Motor neuron (in vitro differentiated cells): Measurements from ENCODE around the gene EXO1. TPM values are rescaled to one million over a fixed set of nuclear protein-coding genes. Genes with fewer than 3 reads are reported as not detected.

ENCODE experiments used
- ATAC-seq, 8 experiments: fragments of 200-7000 bp; cut with Tn5 transposase; replicated peaks in 6 of 8; 2 replicates each; pipeline ENCODE4 v1.8.0; 2021; ENCODE audit warnings: mild to moderate bottlenecking in 8 of 8, moderate library complexity in 8 of 8
- H3K27ac ChIP-seq, 2 donors: fragments of 250-450 bp; sonication (Bioruptor Pico); 2 replicates each; pipeline ENCODE4 v1.9.0; 2021; ENCODE audit warnings: antibody characterized with exemption in 2 of 2, mild to moderate bottlenecking in 2 of 2, moderate library complexity in 1 of 2
- H3K4me1 ChIP-seq, 2 donors: fragments of 250-450 bp; sonication (Bioruptor Pico); replicated peaks in 1 of 2; 2 replicates each; pipeline ENCODE4 v1.6.1; 2021; ENCODE audit warnings: antibody characterized with exemption in 2 of 2, mild to moderate bottlenecking in 2 of 2, moderate library complexity in 1 of 2
- H3K4me3 ChIP-seq, 5 donors: fragments of 250-450 bp; sonication (Bioruptor Pico); 2 replicates each; pipeline ENCODE4 v1.9.0; 2021; ENCODE audit warnings: antibody characterized with exemption in 5 of 5, mild to moderate bottlenecking in 5 of 5, moderate library complexity in 4 of 5
- WGBS, 10 experiments: fragments of 450-650 bp; shearing (Covaris generic); methylation state at CpG; one replicate each; pipeline ENCODE4 v1.0.0; 2022; 5-methylcytosine and 5-hydroxymethylcytosine counted together
- in situ Hi-C, 9 experiments: fragments of 400-800 bp; cut with MboI; loops; one replicate each; pipeline ENCODE4 v1.15.0; 2021; ENCODE audit warnings: low sequenced_read_pairs in 9 of 9, low pct_unique_long_range_greater_than_20kb in 2 of 9; ENCODE audit not compliant: unreplicated experiment in 9 of 9
- total RNA-seq, 8 experiments: library from RNA; unstranded; fragments of 300-600 nt; gene quantifications; 2 replicates each; pipeline versions ENCODE4 v1.2.3 to v1.2.4, GENCODE V29; 2022

The EXO1 gene
- total RNA-seq, 8 experiments from 2014 or later = 0.92 to 29.6 (median 1.6) TPM

DNA sequence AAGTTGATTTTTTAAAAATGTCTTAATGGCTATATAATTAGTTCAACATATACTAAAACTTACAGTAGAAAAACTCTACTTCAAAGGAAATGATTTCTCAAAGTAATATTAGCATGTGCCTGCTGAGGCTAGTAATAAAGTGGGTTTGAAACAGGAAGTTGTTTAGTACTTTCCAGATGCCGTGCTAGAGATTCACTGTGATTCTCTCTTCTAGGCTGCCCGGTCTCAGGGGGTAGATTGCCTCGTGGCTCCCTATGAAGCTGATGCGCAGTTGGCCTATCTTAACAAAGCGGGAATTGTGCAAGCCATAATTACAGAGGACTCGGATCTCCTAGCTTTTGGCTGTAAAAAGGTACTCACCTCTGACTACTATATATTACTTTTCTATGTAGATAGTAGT, 9.1 kb downstream of the EXO1 start:
- 25 to 100% (median 83%) methylated on average over 1 to 6 of the region's 6 CpGs for WGBS, 10 experiments
- in situ Hi-C loops = no loop called here
- H3K27ac ChIP-seq = no peak overlapping the region
- no peak for ATAC-seq
- H3K4me1 ChIP-seq = no peaks in the 10 kb centered on the region
- no peak overlapping the region for H3K4me3 ChIP-seq

DNA sequence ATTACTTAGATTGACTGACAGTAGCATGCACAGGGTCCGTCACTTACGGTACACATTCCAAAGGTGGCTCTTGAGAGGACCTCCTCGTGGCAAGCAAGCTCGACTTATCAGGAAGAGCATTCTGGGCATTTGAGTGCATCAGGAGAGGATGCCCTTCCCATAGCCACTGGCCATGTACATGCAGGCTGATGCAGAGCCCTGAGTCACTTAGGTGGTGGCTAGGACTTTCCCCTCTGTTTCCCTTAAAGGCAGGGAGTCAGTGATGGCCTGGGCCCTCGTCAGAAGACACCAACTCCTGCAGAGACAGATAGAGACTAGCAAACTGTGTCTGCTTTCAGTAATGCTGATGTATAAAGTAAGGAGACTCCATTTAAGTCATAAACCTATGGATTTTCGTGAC, 12.9 kb downstream of the EXO1 start:
- H3K4me1 ChIP-seq = no peaks in the 10 kb centered on the region
- no peak overlapping the region for H3K27ac ChIP-seq
- ATAC-seq = peak in 3 of 8 experiments; percentile 40 to 100 (median 100)
- in situ Hi-C loops = no loop called here
- 21 to 100% (median 92%) methylated on average over 1 to 6 of the region's 6 CpGs for WGBS, 10 experiments
- H3K4me3 ChIP-seq = no peak overlapping the region

DNA sequence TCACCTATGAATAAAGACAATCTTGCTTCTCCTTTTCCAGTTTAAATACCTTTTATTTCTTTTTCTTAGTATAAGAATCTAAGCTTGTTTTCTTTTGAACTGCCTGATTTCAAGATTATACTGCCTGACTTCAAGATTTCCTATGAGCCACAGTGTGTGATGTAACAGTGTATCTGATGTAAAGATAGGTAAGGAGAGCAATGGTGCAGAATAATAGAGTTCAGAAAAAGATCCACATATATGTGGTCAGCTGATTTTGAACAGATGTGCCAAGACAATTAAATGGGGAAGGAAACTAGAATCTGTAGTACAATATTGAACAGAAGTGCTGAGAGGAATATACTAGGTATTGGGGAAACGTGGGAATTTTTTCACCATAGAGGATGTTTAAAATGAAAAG, 21.0 kb downstream of the EXO1 start:
- Histone ChIP-seq H3K27ac (peak overlapping the region in 1 of 2 donors; percentile 61), H3K4me1 (peaks cover 0 to 5% of the 10 kb centered on the region in 2 donors), H3K4me3 (no peak overlapping the region)
- ATAC-seq = peak in 5 of 8 experiments; percentile 58 to 90 (median 77)
- whole genome bisulfite sequencing, 10 experiments = 63 to 100% (median 92%) methylated on average over 1 of the region's 1 CpG; no CpG with 5 or more reads in 2 of the 10 experiments
- in situ Hi-C loops = no loop called here

DNA sequence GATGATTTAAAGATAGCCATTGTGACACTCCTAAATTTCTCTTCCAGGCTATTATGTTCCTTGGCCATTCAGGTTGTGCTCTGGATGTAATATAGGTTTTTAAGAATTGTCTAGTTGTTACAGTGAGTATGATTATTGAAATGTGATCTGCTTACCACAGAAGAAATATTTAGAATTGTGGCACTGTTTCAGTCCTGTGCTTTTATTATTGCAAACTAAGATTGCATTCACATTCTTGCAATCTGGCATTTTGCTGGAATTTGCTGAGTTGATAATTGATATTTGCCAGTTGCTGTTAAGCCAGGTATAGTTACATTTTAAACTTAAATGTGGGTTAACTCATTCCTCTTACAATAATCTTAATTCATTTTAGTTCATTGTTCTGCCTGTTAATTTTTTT, 22.3 kb downstream of the EXO1 start:
- ATAC-seq = no peak
- Histone ChIP-seq H3K4me3 (no peak overlapping the region), H3K4me1 (peaks cover 0 to 5% of the 10 kb centered on the region in 2 donors), H3K27ac (no peak overlapping the region)
- in situ Hi-C loops = no loop called here

DNA sequence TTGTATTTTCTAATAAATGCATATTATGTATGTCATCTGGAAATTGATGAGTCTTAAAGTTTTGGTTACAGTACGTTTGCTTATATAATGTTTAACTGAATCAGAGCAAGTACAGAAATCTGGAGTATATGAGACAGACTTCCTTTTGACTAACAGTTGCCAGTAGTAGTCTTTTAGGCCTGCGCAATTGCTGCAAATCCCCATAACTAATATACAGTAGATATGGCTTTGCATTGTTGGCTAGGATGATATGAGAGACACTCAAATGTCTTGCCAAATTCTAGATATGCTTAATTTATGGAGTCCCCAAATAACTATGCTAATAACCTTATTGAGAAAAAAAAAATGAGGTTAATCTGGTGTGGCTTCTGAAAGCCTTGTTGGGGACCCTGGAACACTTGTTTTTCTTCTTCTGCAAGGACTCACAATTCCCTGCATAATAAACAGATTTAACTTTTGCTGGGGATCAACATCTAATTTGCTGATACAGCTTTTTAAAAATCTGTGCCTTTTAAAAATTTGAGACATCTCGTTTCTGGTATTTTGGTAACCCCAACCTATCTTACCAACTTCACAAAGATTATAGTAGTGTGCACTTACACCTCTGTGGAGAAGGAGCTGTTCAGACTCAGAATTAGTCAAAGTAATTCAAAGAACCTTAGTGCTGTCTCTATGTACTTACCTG, 22.9 kb downstream of the EXO1 start:
- in situ Hi-C loops = no loop called here
- no peak overlapping the region for H3K27ac ChIP-seq
- 58 to 100% (median 91%) methylated on average over 1 to 3 of the region's 3 CpGs; no CpG with 5 or more reads in 1 of the 10 experiments for WGBS, 10 experiments
- no peak overlapping the region for H3K4me3 ChIP-seq
- no peak for ATAC-seq
- H3K4me1 ChIP-seq = peaks cover 0 to 5% of the 10 kb centered on the region in 2 donors

DNA sequence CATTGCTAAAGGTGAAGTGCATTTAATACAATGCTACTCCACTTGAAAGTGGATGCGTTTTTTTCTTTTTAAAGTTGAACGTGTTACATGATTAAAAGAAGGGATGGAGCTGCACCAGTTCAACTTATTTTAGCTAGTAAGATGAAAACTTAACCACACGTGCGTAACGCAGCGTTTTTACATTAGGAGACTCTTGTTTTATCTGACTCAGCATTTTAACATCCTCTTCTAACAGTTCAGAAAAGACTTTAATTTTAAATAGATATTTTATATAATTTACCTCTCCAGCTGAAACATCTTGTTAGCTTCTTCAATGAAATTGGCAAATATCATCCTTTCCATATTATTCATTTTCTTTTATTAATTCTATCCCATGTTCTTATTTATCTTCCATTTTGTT, 33.4 kb downstream of the EXO1 start:
- 91 to 100% (median 96%) methylated on average over 4 to 6 of the region's 6 CpGs; no CpG with 5 or more reads in 1 of the 10 experiments for WGBS, 10 experiments
- Histone ChIP-seq H3K4me1 (no peaks in the 10 kb centered on the region), H3K27ac (no peak overlapping the region), H3K4me3 (no peak overlapping the region)
- in situ Hi-C loops = loop anchor here in 3 of 9 experiments (25.0 kb wide), 2 partner anchors 106 to 131 kb away; partner anchors contain the start of gene MAP1LC3C (in 2 of the 3)
- ATAC-seq = no peak

DNA sequence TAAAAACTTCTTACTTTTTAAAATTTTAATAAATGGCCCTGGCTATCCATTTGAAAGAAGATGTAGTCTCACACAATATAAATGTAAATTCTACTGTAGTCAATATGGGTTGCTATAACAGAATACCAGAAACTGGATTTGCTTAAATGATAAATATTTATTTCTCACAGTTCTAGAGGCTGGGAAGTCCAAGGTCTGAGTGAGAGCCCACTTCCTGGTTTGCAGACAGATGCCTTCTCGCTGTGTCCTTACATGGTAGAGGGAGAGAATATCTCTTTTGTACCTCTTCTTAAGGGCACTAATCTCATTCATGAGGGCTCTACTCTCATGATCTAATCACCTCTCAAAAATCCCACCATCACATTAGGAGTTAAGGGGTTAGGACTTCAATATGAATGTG, 35.2 kb downstream of the EXO1 start:
- Histone ChIP-seq H3K4me1 (no peaks in the 10 kb centered on the region), H3K27ac (no peak overlapping the region), H3K4me3 (no peak overlapping the region)
- in situ Hi-C loops = loop anchor here in 3 of 9 experiments (25.0 kb wide), 2 partner anchors 104 to 129 kb away; partner anchors contain the start of gene MAP1LC3C (in 2 of the 3)
- WGBS, 10 experiments = 56 to 100% (median 93%) methylated on average over 1 of the region's 1 CpG; no CpG with 5 or more reads in 5 of the 10 experiments
- peak in 1 of 8 experiments; percentile 33 for ATAC-seq

DNA sequence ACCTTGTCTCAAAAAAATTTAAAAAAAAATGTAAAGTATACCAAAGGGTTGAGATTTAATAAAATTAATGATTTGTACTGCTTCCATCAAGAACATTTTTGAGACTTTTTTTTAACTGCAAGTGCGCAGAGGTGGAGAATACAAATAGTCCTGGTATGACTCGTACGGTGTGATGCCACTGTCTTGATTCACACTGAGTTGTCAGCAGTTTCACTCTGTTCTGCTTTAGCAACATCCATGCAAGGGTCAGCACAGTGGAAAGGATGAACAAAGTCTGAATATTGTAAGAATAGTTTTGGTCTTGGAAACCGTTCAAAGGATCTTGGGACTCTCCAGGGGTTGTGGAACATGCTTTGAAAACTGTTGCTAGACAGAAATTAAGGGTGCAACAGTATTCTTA, 40.2 kb downstream of the EXO1 start:
- ATAC-seq = peak in 2 of 8 experiments; percentile 45 to 47
- WGBS, 10 experiments = 50 to 100% (median 90%) methylated on average over 2 to 4 of the region's 4 CpGs; no CpG with 5 or more reads in 1 of the 10 experiments

DNA sequence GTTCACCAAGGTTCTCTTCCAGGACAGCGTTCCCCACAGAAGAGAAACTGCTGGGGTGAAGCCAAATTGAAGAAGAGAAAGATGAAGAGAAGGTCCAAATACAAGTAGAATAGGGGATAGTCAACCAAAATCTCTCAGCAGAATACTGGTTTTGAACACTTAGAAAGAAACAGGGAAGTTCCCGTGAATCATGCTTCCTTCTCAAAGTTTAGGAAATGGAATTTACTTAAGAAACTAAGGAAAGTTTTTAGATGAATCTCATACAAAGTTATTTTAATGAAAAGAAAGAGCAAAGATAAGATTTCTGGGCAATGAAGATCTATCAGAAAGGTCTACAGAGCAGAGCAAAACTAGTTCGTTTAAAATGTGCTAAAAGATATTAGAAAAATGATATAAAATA, 43.3 kb downstream of the EXO1 start:
- Histone ChIP-seq H3K4me1 (no peaks in the 10 kb centered on the region), H3K27ac (no peak overlapping the region), H3K4me3 (no peak overlapping the region)
- 84 to 100% (median 96%) methylated on average over 2 to 3 of the region's 3 CpGs for WGBS, 10 experiments
- no peak for ATAC-seq
- in situ Hi-C loops = loop anchor here in 5 of 9 experiments (10.0 to 25.0 kb wide), 3 partner anchors 94 to 121 kb away; partner anchors contain the start of gene MAP1LC3C (in 2 of the 5)

More for the DNA sequence above, 40.2 kb downstream of the EXO1 start:
- H3K4me1 ChIP-seq = no peaks in the 10 kb centered on the region
- no peak overlapping the region for H3K4me3 ChIP-seq
- in situ Hi-C loops = loop anchor here in 3 of 9 experiments (25.0 kb wide), 2 partner anchors 99 to 124 kb away; partner anchors contain the start of gene MAP1LC3C (in 2 of the 3)
- H3K27ac ChIP-seq = no peak overlapping the region

DNA sequence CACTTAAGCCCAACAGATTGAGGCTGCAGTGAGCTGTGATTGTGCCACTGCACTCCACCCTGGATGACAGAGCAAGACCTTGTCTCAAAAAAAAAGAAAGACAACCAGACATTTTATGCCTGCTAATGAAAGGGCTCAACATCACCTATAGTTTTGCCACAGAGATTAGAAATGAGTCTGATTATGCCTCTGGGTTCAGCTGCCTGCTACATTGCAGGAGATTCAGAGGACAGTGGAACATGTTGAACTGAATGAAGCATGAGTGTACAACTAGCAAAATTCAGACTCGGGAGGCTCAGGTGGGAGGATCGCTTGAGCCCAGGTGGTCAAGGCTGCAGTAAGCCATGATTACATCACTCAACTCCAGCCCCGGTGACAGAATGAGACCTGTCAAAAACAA, 46.0 kb downstream of the EXO1 start:
- Histone ChIP-seq H3K27ac (no peak overlapping the region), H3K4me1 (no peaks in the 10 kb centered on the region), H3K4me3 (no peak overlapping the region)
- WGBS, 10 experiments = 0 to 100% (median 68%) methylated on average over 1 to 3 of the region's 3 CpGs; no CpG with 5 or more reads in 2 of the 10 experiments
- in situ Hi-C loops = loop anchor here in 5 of 9 experiments (10.0 to 25.0 kb wide), 3 partner anchors 91 to 118 kb away; partner anchors contain the start of gene MAP1LC3C (in 2 of the 5)
- no peak for ATAC-seq

DNA sequence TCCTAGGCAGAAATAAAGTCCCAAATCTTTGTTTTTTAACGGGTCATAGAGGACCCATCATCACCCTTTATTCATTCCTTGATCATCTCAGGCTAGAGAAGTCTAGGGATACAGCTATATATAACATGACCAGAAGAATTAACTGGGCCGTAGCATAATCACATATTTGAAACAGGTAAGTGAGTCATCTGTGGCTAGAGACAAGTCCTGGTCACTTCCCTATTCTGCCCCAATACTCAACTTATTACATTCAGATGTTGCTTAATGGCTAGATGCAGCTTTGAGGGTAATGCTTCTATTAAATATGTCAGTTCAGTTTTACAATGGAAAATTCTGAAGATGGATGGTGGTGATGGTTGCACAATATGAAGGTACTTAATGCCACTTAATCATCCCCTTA, 47.0 kb downstream of the EXO1 start:
- H3K4me3 ChIP-seq = no peak overlapping the region
- H3K4me1 ChIP-seq = no peaks in the 10 kb centered on the region
- in situ Hi-C loops = loop anchor here in 5 of 9 experiments (10.0 to 25.0 kb wide), 3 partner anchors 90 to 117 kb away; partner anchors contain the start of gene MAP1LC3C (in 2 of the 5)
- ATAC-seq = no peak
- WGBS, 10 experiments = 17 to 100% (median 88%) methylated on average over 1 to 2 of the region's 2 CpGs; no CpG with 5 or more reads in 3 of the 10 experiments
- H3K27ac ChIP-seq = no peak overlapping the region

DNA sequence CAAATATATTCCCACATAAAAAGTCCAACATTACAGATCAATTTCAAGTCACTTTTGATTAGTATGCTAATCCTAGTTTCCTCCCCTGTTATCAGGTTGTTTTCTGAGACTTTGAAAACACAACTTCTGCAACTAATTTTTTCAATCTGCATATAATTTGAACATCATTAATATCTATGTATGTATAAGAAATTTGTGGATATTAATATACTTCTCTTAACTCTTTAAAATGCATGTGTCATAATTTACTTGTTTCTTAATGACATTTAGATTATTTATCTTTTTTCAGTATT, 48.6 kb downstream of the EXO1 start:
- Histone ChIP-seq H3K27ac (no peak overlapping the region), H3K4me1 (no peaks in the 10 kb centered on the region), H3K4me3 (no peak overlapping the region)
- in situ Hi-C loops = loop anchor here in 5 of 9 experiments (10.0 to 25.0 kb wide), 3 partner anchors 88 to 116 kb away; partner anchors contain the start of gene MAP1LC3C (in 2 of the 5)
- no peak for ATAC-seq

DNA sequence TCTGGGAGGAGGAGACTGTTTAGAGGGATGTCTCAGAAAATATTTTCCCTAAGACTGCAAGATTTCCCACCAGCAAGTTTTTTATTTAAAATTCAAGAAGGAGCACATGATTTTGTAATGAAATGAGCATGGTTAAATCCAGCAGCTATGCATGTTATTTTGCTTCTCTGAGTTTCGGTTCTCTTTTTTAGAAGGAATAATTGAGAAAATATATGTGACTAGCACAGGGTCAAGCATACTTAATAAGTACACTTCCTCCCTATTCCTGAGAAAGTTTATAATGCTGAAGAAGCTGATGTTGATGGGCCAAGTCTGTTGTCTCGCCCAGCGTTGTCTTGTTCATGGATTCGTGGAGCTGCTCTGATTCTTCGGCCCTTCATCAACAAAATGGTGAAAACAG, 51.2 kb downstream of the EXO1 start:
- in situ Hi-C loops = loop anchor here in 5 of 9 experiments (10.0 to 25.0 kb wide), 3 partner anchors 86 to 113 kb away; partner anchors contain the start of gene MAP1LC3C (in 2 of the 5)

More for the DNA sequence above, 51.2 kb downstream of the EXO1 start:
- Histone ChIP-seq H3K27ac (no peak overlapping the region), H3K4me3 (no peak overlapping the region), H3K4me1 (peaks cover 0 to 9% of the 10 kb centered on the region in 2 donors)
- WGBS, 10 experiments = 88 to 100% (median 95%) methylated on average over 2 to 5 of the region's 5 CpGs
- no peak for ATAC-seq
